Stimulated activated CD8-positive, alpha-beta memory T cell treated with anti-CD3 and anti-CD28 coated beads, Interleukin-7, amount 100 ng/mL, for 48 hours (primary cell): Measurements from ENCODE around the gene ALDH4A1.
"Not testable (repeated sequence)": the region's sequence is repeated elsewhere in the genome, so short reads cannot be mapped to it uniquely, and the experiment has no call there.

Experiments
- DNase-seq, 2 donors: peaks; one replicate each; pipeline ENCODE4 v3.0.0-alpha.2; 2020; ENCODE audit warnings: low read depth in 1 of 2; ENCODE audit errors: extremely low read depth in 1 of 2

The ALDH4A1 gene

GRCh38 chr1:18901147-18901951, 1.0 kb downstream of the ALDH4A1 start:
- DNase-seq: no peak

GRCh38 chr1:18900303-18900841, 2.0 kb downstream of the ALDH4A1 start:
- no peak for DNase-seq

- DNase-seq: no peak
Observed at GRCh38 chr1:18899363-18900049, 2.8 kb downstream of the ALDH4A1 start.

- DNase-seq: no peak
Observed at GRCh38 chr1:18898567-18898966, 3.8 kb downstream of the ALDH4A1 start.

GRCh38 chr1:18895317-18895716, 7.0 kb downstream of the ALDH4A1 start:
- no peak for DNase-seq

- no peak for DNase-seq
Observed at GRCh38 chr1:18893120-18893519, 9.2 kb downstream of the ALDH4A1 start.

GRCh38 chr1:18891858-18892257, 10.5 kb downstream of the ALDH4A1 start:
- DNase-seq: not testable (repeated sequence)

- no peak for DNase-seq
Observed at GRCh38 chr1:18891426-18891780, 11.0 kb downstream of the ALDH4A1 start.

GRCh38 chr1:18890706-18891425, 11.5 kb downstream of the ALDH4A1 start:
- DNase-seq: no peak

GRCh38 chr1:18886003-18886335, 16.4 kb downstream of the ALDH4A1 start:
- DNase-seq: no peak

GRCh38 chr1:18885311-18886002, 16.9 kb downstream of the ALDH4A1 start:
- DNase-seq: no peak

- DNase-seq: no peak
Observed at GRCh38 chr1:18884727-18885126, 17.6 kb downstream of the ALDH4A1 start.

- no peak for DNase-seq
Observed at GRCh38 chr1:18884419-18884717, 18.0 kb downstream of the ALDH4A1 start.

GRCh38 chr1:18883636-18884418, 18.5 kb downstream of the ALDH4A1 start:
- DNase-seq: peak; percentile 22 to 48

GRCh38 chr1:18883079-18883478, 19.3 kb downstream of the ALDH4A1 start:
- DNase-seq: no peak

GRCh38 chr1:18882486-18882885, 19.9 kb downstream of the ALDH4A1 start:
- DNase-seq: no peak

- DNase-seq: no peak
Observed at GRCh38 chr1:18881642-18882431, 20.5 kb downstream of the ALDH4A1 start.

- no peak for DNase-seq
Observed at GRCh38 chr1:18881164-18881563, 21.2 kb downstream of the ALDH4A1 start.

GRCh38 chr1:18880585-18880984, 21.8 kb downstream of the ALDH4A1 start:
- DNase-seq: no peak
